BJ (cell line): Measurements from ENCODE around the gene PRKAR1B. TPM values are rescaled to one million over a fixed set of nuclear protein-coding genes. Genes with fewer than 3 reads are reported as not detected.
A peak's percentile ranks its signal among the peaks of the same experiment; 100 is the strongest.

Experiments
- CTCF ChIA-PET: fragments of 350-600 bp; formaldehyde crosslinking; extraction: SDS; loops from one replicate; lab custom pipeline; 2021; ENCODE audit warnings: antibody characterized with exemption, inconsistent platforms; lab: Yijun Ruan, JAX
- POLR2A ChIA-PET: fragments of 300-600 bp; sonication (Branson Sonifier 250); formaldehyde crosslinking; extraction: SDS; loops from one replicate; lab custom pipeline; 2021; ENCODE audit warnings: antibody characterized with exemption; lab: Charles Lee
- DNase-seq: peaks from one replicate; pipeline ENCODE4 v3.0.0-alpha.2; 2011; ENCODE audit warnings: low read depth
- H3K27me3 ChIP-seq: 2 replicates; pipeline ENCODE4 v1.6.0; 2011; ENCODE audit warnings: low read length; ENCODE audit not compliant: control insufficient read depth, insufficient read depth
- H3K36me3 ChIP-seq: 2 replicates; pipeline ENCODE4 v1.5.1; 2011; ENCODE audit warnings: low read length; ENCODE audit not compliant: control insufficient read depth, insufficient read depth
- H3K4me3 ChIP-seq: 2 replicates; pipeline ENCODE4 v1.5.1; 2011; ENCODE audit warnings: low read depth, mild to moderate bottlenecking, control low read depth, low read length
- CTCF ChIP-seq: IDR thresholded peaks from 2 replicates; pipeline ENCODE4 v1.5.1; 2011; ENCODE audit warnings: low read depth, mild to moderate bottlenecking, control low read depth, inconsistent platforms, low read length, moderate library complexity; ENCODE audit not compliant: insufficient read depth
- polyA plus RNA-seq: library from polyadenylated mRNA; depleted of rRNA; stranded (reverse); fragments of >200 nt; gene quantifications from 2 replicates; pipeline ENCODE4 v1.2.3, GENCODE V29; 2011

The PRKAR1B gene
- polyA plus RNA-seq, 1 experiment: 7.4 TPM

DNA sequence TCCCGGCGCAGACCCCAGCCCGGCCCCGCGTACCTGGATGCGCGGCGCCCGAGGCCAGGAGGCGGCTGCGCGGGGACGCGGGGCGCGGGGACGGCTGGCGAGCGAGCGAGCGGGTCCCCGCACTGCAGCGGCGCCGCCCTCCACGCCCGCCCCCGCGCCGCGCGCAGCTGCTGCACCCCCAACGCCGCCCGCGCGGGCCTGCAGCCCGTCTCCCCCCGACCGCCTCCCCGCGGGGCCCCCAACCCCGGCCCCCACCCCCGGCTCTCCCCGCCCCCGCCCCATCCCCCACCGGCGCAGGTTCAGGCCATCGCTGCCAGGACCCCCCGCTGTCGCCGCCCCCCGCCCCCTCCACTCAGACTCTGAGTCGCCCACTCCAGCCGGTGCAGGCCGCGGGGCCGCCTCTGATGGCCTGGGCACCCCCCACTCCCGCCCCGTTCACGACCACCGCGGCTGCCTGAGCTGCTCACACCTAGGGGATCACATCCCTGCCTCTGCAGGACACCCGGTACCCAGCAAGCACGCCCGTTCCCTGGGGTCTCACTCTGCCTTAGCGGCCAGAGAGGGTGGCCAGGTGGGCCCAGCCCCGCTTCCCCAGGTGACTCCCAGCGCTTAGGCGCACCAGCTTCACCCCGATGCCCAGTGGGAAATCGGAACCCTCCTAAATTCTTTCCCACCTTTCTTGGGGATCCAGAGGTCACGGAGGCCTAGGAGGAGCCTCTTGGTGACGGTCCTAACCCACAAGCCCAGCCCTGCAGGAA is 14.5 kb downstream of the PRKAR1B start:
- ChIA-PET POLR2A (no interaction called here), CTCF (interaction anchor here (0.7 kb wide), 1 partner anchor 80 kb away, joined by 3 read pairs; no protein-coding TSS in a partner anchor)
- no peak for TF ChIP-seq CTCF

GRCh38 chr7:711922-712380 is 15.1 kb downstream of the PRKAR1B start:
- no peak for TF ChIP-seq CTCF
- POLR2A ChIA-PET: no interaction called here
- Histone ChIP-seq H3K4me3 (peak overlapping the region; percentile 44), H3K36me3 (no peaks in the 10 kb centered on the region), H3K27me3 (no peaks in the 10 kb centered on the region; the same call in 1 of the 2 replicates)
- no peak for DNase-seq
- CTCF ChIA-PET: no interaction called here

More for the DNA sequence above, 14.5 kb downstream of the PRKAR1B start:
- H3K27me3 ChIP-seq: no peaks in the 10 kb centered on the region; the same call in 1 of the 2 replicates
- H3K36me3 ChIP-seq: no peaks in the 10 kb centered on the region
- DNase-seq: no peak
- H3K4me3 ChIP-seq: peak overlapping the region; percentile 44

DNA sequence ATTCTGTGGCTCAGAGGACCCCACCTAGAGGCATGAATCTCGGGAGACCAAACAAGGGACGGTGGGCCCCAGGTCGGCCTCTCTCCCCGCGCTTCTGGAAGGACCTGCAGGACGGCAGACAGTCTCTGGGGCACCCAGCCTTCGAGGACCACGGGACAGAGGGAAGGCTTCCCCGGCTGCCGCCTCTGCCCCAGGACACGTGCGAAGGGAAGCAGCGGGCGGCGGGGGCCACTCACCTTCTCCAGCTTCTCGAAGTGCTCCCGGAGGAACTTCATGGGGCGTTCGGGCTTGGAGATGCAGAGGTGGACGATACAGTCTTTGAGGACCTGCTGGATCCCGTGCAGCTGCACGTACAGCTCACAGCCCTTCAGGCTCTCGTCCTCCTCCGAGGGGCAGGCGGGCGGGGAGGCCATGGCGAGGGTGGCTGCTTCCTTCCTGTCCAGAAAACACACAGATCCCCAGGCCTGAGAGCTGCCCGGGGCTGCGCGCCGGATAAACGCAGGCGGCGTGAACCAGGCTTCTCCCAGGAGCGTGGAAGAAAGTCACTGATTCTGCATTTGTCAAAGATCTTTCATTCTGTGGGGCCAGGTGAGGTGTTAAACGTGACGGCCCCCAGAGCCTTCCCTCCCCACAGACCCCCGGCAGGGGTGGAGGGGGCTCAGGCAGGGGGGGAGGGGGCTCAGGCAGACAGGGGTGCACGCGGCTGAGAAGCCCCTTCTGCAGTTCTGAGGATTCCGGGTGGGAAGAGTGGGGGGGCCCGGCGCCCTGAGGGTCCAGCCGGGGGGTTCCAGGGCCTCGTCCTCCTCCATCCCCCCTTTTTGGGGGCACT is 15.8 kb downstream of the PRKAR1B start:
- CTCF ChIA-PET: interaction anchor here (0.7 kb wide), 1 partner anchor 43 kb away, joined by 3 read pairs; no protein-coding TSS in a partner anchor
- POLR2A ChIA-PET: no interaction called here
- Histone ChIP-seq H3K36me3 (no peaks in the 10 kb centered on the region), H3K27me3 (no peaks in the 10 kb centered on the region; the same call in 1 of the 2 replicates), H3K4me3 (peak overlapping the region; percentile 44)
- no peak for DNase-seq
- no peak for TF ChIP-seq CTCF

GRCh38 chr7:710161-710560 is 16.9 kb downstream of the PRKAR1B start:
- ChIA-PET POLR2A (no interaction called here), CTCF (interaction anchor here (0.7 kb wide), 1 partner anchor 44 kb away, joined by 3 read pairs; no protein-coding TSS in a partner anchor)
- Histone ChIP-seq H3K27me3 (no peaks in the 10 kb centered on the region; the same call in 1 of the 2 replicates), H3K36me3 (no peaks in the 10 kb centered on the region), H3K4me3 (no peak overlapping the region)
- no peak for DNase-seq
- no peak for TF ChIP-seq CTCF
